ENCODE results near the gene PSME1. TPM values are rescaled to one million over a fixed set of nuclear protein-coding genes. Genes with fewer than 3 reads are reported as not detected.

PSME1 gene
- total and polyA plus RNA-seq, 2 of the 13 experiments (the other 11 are each of a cell fraction or from before 2014, with no cell fraction given): 159 to 608 TPM

DNA sequence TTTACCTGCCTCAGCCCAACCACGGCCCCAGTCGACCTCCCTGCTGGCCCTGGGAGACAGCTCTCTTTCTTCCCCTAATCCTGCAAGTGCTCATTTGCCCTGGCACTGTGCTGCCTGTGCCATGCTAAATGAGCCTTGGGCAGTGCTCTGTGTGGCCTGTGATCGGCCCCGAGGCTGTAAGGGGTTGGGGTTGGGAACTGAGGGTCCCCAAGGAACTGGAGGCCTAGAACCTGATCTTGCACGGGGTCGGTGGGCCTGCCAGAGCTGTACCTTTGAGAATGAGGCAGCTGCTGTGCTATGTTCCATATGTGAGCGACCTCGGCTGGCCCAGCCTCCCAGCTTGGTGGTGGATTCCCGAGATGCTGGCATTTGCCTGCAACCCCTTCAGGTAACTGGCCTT, 14.1 kb downstream of the PSME1 start (continued):
- 0 out of 2 replicates have a peak, but pooled peaks have one; percentile 25 for TF ChIP-seq CHD2 (IDR thresholded peaks at IDR 0.05; ENCODE audit: low read depth, low read length)
- TF ChIP-seq SCMH1 (CRISPR knock-in tag; IDR thresholded peaks at IDR 0.05; ENCODE audit: borderline replicate concordance): no peak
- no peak for TF ChIP-seq SP4 (CRISPR knock-in tag; IDR thresholded peaks at IDR 0.05)
- TF ChIP-seq POLR2AphosphoS2 (IDR thresholded peaks at IDR 0.05; ENCODE audit: low read depth, low read length): no peak
- no peak for TF ChIP-seq FOXK2 (IDR thresholded peaks at IDR 0.05)
- TF ChIP-seq, protein P1, sequence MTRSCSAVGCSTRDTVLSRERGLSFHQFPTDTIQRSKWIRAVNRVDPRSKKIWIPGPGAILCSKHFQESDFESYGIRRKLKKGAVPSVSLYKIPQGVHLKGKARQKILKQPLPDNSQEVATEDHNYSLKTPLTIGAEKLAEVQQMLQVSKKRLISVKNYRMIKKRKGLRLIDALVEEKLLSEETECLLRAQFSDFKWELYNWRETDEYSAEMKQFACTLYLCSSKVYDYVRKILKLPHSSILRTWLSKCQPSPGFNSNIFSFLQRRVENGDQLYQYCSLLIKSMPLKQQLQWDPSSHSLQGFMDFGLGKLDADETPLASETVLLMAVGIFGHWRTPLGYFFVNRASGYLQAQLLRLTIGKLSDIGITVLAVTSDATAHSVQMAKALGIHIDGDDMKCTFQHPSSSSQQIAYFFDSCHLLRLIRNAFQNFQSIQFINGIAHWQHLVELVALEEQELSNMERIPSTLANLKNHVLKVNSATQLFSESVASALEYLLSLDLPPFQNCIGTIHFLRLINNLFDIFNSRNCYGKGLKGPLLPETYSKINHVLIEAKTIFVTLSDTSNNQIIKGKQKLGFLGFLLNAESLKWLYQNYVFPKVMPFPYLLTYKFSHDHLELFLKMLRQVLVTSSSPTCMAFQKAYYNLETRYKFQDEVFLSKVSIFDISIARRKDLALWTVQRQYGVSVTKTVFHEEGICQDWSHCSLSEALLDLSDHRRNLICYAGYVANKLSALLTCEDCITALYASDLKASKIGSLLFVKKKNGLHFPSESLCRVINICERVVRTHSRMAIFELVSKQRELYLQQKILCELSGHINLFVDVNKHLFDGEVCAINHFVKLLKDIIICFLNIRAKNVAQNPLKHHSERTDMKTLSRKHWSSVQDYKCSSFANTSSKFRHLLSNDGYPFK (CRISPR knock-in tag; IDR thresholded peaks at IDR 0.05; ENCODE audit: borderline replicate concordance): 0 out of 2 replicates have a peak, but pooled peaks have one; percentile 10
- TF ChIP-seq ZNF276 (CRISPR knock-in tag; IDR thresholded peaks at IDR 0.05; ENCODE audit: low read depth): no peak
- no peak for TF ChIP-seq DR1 (CRISPR knock-in tag; IDR thresholded peaks at IDR 0.05)
- TF ChIP-seq MLX (CRISPR knock-in tag; IDR thresholded peaks at IDR 0.05): no peak

Data from HepG2 (cell line).